Ramos (cell line): ENCODE results near the gene HORMAD2.

Experiments used
- in situ Hi-C: fragments of 300-500 bp; cut with MboI; formaldehyde crosslinking; loops from one replicate; pipeline ENCODE4 v1.14.3; 2022; ENCODE audit warnings: low sequenced_read_pairs; ENCODE audit not compliant: unreplicated experiment

HORMAD2 gene

DNA sequence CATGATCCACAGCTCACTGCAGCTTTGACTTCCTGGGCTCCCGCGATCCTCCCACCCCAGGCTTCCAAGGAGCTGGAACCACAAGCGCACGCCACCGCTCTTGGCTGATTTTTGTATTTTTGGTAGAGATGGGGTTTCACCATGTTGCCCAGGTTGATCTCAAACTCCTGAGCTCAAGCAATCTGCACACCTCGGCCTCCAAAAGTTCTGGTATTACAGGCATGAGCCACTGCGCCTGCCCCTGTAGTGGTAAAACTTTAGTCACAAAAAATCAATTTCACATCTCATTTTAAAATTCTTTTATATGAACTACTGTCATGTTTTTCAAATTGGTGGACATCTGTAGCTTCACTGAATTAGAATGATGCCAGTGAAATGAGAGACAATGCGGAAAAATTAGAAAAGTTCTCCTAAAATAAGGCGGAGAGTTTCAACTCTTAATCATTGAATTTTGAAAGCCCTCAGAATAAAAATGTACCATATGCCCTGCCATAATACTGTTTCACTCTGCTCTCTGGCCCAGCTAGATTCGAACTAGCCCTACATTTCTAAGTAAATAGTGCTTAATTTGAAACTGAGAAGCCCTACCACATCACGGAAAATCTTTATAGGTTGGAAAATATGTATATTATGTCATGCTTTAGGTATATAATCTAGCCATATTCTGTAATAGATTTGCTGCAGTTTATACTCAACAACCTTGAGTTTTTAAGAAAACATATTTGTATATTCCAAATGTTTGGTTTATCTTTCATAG lies 78.7 kb downstream of the HORMAD2 start:
- in situ Hi-C loops: no loop called here

DNA sequence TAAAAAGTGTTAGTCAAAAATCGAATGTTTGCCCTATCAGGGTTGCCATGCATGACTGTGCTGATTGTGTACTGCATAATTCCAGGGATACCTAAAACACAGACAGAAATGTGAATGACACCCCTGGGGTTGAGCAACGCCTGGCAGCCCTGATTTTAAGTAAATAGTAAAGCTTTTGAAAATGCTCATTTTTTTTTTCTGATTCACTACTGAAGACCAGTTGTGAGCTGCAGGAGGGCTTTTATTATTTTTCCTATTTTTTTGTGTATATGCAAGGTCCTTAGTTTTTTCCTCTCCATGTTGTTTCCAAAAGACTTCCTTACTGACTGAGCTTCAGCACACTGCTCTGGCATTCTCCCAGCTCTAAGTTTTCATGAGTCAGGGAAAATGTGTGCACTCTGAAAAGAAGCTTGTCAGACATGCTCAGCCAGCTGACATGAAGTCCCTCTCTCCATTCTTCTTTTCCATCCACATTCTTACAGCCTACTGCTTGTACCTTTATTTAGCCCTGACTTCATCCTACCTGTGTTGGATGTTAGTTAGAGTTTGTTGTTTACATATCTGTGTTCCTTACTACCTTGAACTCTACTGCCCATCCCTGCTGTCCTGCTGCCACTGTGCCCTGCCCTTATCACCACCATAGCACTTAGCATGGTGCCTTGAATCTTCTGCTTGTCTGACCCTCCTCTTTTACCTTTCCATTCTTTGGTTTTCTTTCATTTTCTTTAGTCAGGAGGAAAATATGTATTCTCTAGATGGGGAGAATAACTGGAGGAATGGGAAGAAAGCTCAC lies 79.5 kb downstream of the HORMAD2 start:
- in situ Hi-C loops: no loop called here

DNA sequence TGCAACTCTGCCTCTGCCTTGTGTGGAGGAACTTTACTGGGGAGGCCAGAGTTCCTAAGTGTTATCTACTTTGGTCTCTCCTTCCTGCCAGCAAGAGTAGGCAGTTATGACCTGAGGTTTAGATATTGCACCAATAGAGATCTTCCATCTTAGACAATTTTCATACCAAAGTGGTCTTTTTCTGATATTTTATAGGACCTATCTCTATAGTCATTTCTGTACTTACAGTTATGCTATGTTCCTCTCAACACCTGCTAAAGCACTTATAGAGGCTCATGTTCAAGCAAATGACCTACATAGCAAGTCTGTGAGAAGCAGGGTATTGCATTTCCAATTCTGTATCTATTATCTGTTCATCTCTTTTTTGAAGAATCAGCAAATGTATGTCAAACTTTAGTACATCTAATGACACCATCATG lies 80.8 kb downstream of the HORMAD2 start:
- in situ Hi-C loops: no loop called here

DNA sequence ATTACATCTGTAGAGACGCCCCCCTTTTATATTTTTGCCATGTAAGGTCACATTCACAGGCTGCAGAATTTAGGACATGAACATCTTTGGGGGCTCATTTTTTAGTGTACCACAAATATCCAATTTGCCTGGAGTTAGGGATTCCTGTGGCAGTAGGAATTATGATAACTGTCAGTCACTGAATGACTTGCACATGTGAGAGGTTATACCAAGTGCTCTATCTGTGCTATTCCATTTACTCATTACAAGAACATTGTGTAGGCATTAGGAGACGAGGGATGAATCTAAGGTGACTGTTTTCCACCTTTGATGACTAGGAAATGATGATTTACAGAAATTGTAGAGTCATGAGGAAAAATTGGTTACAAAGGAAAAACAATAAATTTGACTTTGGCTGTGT lies 87.0 kb downstream of the HORMAD2 start:
- in situ Hi-C loops: no loop called here

GRCh38 chr22:30167734-30168133 lies 87.5 kb downstream of the HORMAD2 start:
- in situ Hi-C loops: no loop called here

- in situ Hi-C loops: no loop called here
Observed at GRCh38 chr22:30169002-30169401, 88.7 kb downstream of the HORMAD2 start.

DNA sequence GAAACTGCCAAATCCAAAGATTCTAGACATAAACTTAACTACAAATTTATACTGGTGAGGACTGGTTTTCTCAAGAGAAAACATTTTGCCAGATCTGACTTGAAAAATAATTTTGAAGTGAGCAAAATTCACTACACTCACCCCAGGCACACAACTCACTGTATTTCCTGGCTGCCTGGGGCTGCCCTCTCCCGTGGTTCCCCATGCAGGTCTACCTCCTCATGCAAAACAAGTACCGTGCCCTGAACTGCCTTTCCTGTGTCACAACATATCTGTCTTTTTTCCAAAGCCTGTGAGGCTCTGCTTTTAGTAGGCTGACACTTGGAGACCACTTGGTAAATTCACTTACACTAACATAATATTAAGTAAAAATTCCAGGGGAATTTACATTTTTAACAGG lies 89.9 kb downstream of the HORMAD2 start:
- in situ Hi-C loops: no loop called here

GRCh38 chr22:30171008-30171407 lies 90.7 kb downstream of the HORMAD2 start:
- in situ Hi-C loops: no loop called here

GRCh38 chr22:30175690-30176288 lies 95.5 kb downstream of the HORMAD2 start:
- in situ Hi-C loops: no loop called here

GRCh38 chr22:30176431-30176830 lies 96.2 kb downstream of the HORMAD2 start:
- in situ Hi-C loops: no loop called here

GRCh38 chr22:30178181-30179126 lies 98.2 kb downstream of the HORMAD2 start:
- in situ Hi-C loops: no loop called here

GRCh38 chr22:30180616-30181015 lies 100.4 kb downstream of the HORMAD2 start:
- in situ Hi-C loops: no loop called here

DNA sequence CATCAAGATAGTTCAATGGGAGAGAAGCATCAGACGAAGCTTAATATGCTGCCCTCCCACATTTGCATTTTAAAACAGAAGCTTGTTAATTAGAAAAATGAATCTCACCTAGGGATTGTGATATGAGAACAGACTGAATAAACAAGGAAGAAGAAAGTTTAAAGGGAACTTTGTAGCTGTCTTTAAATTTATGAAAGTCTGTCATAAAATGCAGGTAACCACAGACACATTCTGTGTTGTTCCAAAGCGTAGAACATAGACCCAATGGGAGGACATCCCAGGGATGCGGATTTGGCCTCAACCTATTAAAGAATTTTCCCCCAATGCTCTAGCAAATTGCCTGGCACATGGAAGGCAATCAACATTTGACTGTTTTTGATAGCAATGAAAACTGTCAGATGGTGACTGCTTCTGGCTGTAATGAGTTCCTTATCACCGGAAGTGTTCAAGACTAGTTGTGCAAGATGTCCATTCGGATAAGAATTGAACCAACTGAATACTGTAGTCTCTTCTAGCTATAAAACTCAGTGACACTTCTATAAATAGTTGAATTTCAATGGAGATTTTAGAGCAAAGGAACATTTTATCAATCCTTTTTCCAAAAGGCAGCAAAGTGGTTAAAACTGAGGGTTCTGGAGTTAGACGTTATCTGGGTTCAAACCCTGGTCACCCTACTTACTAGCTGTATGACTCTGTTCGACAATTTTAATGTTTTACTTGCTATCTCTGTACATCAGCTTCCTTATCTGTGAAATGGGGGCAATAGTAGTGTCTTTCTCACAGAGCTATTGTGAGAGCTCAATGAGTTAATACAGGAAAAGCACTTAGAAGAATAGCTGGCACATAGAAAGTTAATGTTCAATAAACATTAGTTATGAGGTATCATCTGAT lies 101.4 kb downstream of the HORMAD2 start:
- in situ Hi-C loops: no loop called here

DNA sequence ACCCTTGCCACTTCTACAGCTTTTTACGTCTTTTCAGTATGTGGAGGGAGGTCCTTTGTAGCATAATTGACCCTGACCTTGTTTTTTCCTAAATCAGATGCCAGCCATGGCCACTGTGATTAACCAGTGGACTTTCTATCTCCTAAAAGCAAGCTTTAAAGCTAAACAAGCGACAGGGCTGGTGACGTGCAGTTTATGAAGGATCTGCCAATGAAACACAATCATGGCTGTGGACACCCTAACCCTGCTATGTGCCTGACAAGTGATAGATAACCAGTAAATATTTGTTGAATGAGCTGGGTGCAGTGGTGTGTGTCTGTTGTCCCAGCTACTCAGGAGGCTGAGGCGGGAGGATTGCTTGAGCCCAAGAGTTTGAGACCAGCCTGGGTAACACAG lies 102.1 kb downstream of the HORMAD2 start:
- in situ Hi-C loops: no loop called here

DNA sequence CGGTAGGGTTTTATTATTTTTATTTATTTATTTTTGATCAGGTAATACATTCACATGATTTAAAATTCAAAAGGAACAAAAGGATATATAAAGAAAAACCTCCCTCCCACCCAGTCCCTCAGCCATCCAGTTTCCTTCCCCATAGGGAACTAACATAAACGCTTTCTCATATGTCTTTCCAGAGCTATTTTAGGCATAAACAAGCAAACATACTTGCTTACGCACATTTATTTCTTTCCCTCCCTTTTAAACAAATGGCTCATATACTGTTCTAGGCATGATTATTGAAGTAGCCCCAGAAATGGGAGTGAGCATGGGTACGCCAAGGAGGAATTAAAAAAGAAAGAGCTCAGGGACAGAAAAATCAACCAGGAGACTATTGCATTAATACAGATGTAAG lies 102.6 kb downstream of the HORMAD2 start:
- in situ Hi-C loops: no loop called here

DNA sequence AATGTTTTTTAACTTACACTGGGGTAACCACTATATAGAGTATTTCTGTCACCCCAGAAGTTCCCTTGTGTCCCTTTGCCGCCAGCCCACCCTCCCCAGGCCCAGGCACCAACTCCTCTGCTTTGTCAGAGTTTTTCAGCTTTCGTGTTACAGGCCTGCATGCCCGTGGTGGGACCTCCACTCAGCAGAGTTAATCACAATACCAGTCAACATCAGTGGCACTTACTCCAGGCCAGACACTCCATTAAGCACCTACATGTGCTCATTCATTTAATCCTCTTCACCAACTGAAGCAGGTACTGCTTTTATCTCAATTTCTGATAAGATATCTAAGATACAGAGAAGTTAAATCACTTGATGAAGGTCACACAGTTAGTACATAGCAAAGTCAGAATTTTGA lies 103.0 kb downstream of the HORMAD2 start:
- in situ Hi-C loops: no loop called here

DNA sequence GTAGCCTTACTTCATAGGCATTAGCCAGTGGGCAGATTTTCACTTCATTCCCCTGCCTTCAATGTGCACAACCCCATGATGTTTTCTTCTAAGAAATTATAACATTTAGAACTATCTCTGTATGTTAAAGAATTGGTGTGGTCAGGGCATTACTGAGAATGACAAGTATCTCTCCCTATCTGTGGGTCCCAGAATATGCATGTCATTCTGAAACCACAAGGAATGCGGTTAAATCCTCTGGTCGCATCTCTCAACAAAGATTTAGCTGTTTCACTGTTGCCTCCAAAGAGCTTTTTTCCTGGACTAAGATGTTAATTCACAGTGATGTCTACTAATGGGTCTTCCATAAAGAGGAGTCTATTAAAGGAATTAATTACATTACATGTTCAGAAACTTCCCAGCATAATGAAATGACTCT lies 103.6 kb downstream of the HORMAD2 start:
- in situ Hi-C loops: no loop called here

- in situ Hi-C loops: no loop called here
Observed at GRCh38 chr22:30185129-30185528, 104.9 kb downstream of the HORMAD2 start.

GRCh38 chr22:30185549-30185948 lies 105.3 kb downstream of the HORMAD2 start:
- in situ Hi-C loops: no loop called here
